ENCODE measurements around the gene CACNA2D3. TPM values are rescaled to one million over a fixed set of nuclear protein-coding genes. Genes with fewer than 3 reads are reported as not detected.

The CACNA2D3 gene
- total RNA-seq, 1 experiment from 2014 or later = not detected

- Histone ChIP-seq H3K27me3 (ENCODE audit: low read length) (no peaks in the 10 kb centered on the region), H3K4me3 (ENCODE audit: low read length) (no peak overlapping the region), H3F3A (ENCODE audit: low read length, unreplicated experiment) (no peaks in the 10 kb centered on the region), H3K9me3 (ENCODE audit: low read length) (no peaks in the 10 kb centered on the region), H3K9me2 (replicated peaks; ENCODE audit: low read length) (no peaks in the 10 kb centered on the region), H3K9ac (ENCODE audit: low read length) (no peak overlapping the region), H3K79me2 (ENCODE audit: low read length) (no peaks in the 10 kb centered on the region), H3K4me1 (ENCODE audit: insufficient read depth, low read length) (no peaks in the 10 kb centered on the region), H3K4me2 (ENCODE audit: low read length) (no peak overlapping the region), H4K20me1 (ENCODE audit: low read length) (no peaks in the 10 kb centered on the region), H3K36me3 (ENCODE audit: low read depth, low read length) (no peaks in the 10 kb centered on the region), H2AFZ (ENCODE audit: low read length) (no peak overlapping the region), H3K27ac (ENCODE audit: low read length) (no peak overlapping the region)
- ATAC-seq (no peak), DNase-seq (no peak)
- intact Hi-C loops (cut with micrococcal nuclease) = no loop called here
- CTCF ChIA-PET = no interaction called here
- BruUV-seq (replicated peaks) = no TSS peak
- POLR2A ChIA-PET (ENCODE audit: unreplicated experiment) = no interaction called here
- TF ChIP-seq EZH2 (IDR thresholded peaks at IDR 0.05; ENCODE audit: low read length, unreplicated experiment) = no peak
- TF ChIP-seq, protein P1, sequence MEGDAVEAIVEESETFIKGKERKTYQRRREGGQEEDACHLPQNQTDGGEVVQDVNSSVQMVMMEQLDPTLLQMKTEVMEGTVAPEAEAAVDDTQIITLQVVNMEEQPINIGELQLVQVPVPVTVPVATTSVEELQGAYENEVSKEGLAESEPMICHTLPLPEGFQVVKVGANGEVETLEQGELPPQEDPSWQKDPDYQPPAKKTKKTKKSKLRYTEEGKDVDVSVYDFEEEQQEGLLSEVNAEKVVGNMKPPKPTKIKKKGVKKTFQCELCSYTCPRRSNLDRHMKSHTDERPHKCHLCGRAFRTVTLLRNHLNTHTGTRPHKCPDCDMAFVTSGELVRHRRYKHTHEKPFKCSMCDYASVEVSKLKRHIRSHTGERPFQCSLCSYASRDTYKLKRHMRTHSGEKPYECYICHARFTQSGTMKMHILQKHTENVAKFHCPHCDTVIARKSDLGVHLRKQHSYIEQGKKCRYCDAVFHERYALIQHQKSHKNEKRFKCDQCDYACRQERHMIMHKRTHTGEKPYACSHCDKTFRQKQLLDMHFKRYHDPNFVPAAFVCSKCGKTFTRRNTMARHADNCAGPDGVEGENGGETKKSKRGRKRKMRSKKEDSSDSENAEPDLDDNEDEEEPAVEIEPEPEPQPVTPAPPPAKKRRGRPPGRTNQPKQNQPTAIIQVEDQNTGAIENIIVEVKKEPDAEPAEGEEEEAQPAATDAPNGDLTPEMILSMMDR (conservative IDR thresholded peaks at IDR 0.05; ENCODE audit: low read depth, low read length) = no peak
Measured at GRCh38 chr3:54745843-54746242, 623.5 kb downstream of the CACNA2D3 start.

- H3K27ac ChIP-seq (ENCODE audit: low read length) = no peak overlapping the region
- no peak for TF ChIP-seq EZH2phosphoT487 (IDR thresholded peaks at IDR 0.05; ENCODE audit: borderline replicate concordance, low read length)
- no peak for TF ChIP-seq EZH2 (IDR thresholded peaks at IDR 0.05; ENCODE audit: low read length, unreplicated experiment)
- TF ChIP-seq, protein P1 (conservative IDR thresholded peaks at IDR 0.05; ENCODE audit: low read depth, low read length) = no peak
Measured at GRCh38 chr3:54746722-54747121, 624.4 kb downstream of the CACNA2D3 start.

DNA sequence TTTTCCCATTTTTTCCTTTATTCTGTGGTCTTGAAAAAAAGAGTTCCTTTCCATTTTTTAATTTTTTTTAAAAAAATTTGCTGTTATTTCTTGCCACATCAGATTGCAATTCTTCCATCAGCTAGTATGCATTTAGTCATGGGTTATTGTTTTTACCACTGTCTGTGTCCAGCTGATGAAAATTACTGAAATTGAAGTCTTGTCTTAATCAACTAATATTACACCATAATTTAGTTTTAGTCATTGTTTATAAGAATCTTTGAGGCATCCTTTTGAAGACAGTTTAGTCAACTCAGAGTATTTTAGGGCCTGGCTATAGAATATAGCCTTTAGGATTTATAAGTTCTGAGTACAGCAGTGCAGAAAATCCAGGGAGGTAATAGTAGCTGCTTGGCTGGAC lies 633.4 kb downstream of the CACNA2D3 start:
- no peak overlapping the region for H3K27ac ChIP-seq (ENCODE audit: low read length)
- H3K9me2 ChIP-seq (replicated peaks; ENCODE audit: low read length) = no peaks in the 10 kb centered on the region
- no TSS peak for BruUV-seq (replicated peaks)
- H3K27me3 ChIP-seq (ENCODE audit: low read length) = peaks cover 10% of the 10 kb centered on the region; the same call in 1 of the 2 replicates
- no peaks in the 10 kb centered on the region for H4K20me1 ChIP-seq (ENCODE audit: low read length)
- no peaks in the 10 kb centered on the region for H3K36me3 ChIP-seq (ENCODE audit: low read depth, low read length)
- no peak overlapping the region for H3K4me3 ChIP-seq (ENCODE audit: low read length)
- no peak overlapping the region for H2AFZ ChIP-seq (ENCODE audit: low read length)
- ATAC-seq = no peak
- POLR2A ChIA-PET (ENCODE audit: unreplicated experiment) = no interaction called here
- H3K9ac ChIP-seq (ENCODE audit: low read length) = no peak overlapping the region
- no peak for DNase-seq
- CTCF ChIA-PET = no interaction called here
- no peak overlapping the region for H3K4me2 ChIP-seq (ENCODE audit: low read length)
- no peaks in the 10 kb centered on the region for H3K9me3 ChIP-seq (ENCODE audit: low read length)
- intact Hi-C loops (cut with micrococcal nuclease) = no loop called here
- no peak for TF ChIP-seq EZH2 (IDR thresholded peaks at IDR 0.05; ENCODE audit: low read length, unreplicated experiment)
- TF ChIP-seq, protein P1 (conservative IDR thresholded peaks at IDR 0.05; ENCODE audit: low read depth, low read length) = no peak
- TF ChIP-seq EZH2phosphoT487 (IDR thresholded peaks at IDR 0.05; ENCODE audit: borderline replicate concordance, low read length) = no peak
- H3F3A ChIP-seq (ENCODE audit: low read length, unreplicated experiment) = no peaks in the 10 kb centered on the region
- no peaks in the 10 kb centered on the region for H3K79me2 ChIP-seq (ENCODE audit: low read length)
- no peaks in the 10 kb centered on the region for H3K4me1 ChIP-seq (ENCODE audit: insufficient read depth, low read length)

More at GRCh38 chr3:54746722-54747121, 624.4 kb downstream of the CACNA2D3 start:
- no peak for ATAC-seq
- no peaks in the 10 kb centered on the region for H3F3A ChIP-seq (ENCODE audit: low read length, unreplicated experiment)
- DNase-seq = no peak
- H4K20me1 ChIP-seq (ENCODE audit: low read length) = no peaks in the 10 kb centered on the region
- H3K9me2 ChIP-seq (replicated peaks; ENCODE audit: low read length) = no peaks in the 10 kb centered on the region
- intact Hi-C loops (cut with micrococcal nuclease) = no loop called here
- no peaks in the 10 kb centered on the region for H3K27me3 ChIP-seq (ENCODE audit: low read length)
- no peak overlapping the region for H2AFZ ChIP-seq (ENCODE audit: low read length)
- no peaks in the 10 kb centered on the region for H3K36me3 ChIP-seq (ENCODE audit: low read depth, low read length)
- ChIA-PET CTCF (no interaction called here), POLR2A (ENCODE audit: unreplicated experiment) (no interaction called here)
- no peak overlapping the region for H3K9ac ChIP-seq (ENCODE audit: low read length)
- no peaks in the 10 kb centered on the region for H3K79me2 ChIP-seq (ENCODE audit: low read length)
- no peaks in the 10 kb centered on the region for H3K4me1 ChIP-seq (ENCODE audit: insufficient read depth, low read length)
- no peak overlapping the region for H3K4me2 ChIP-seq (ENCODE audit: low read length)
- BruUV-seq (replicated peaks) = no TSS peak
- H3K9me3 ChIP-seq (ENCODE audit: low read length) = no peaks in the 10 kb centered on the region
- H3K4me3 ChIP-seq (ENCODE audit: low read length) = no peak overlapping the region
